NCI-H2196 treated with DMSO at 0.1 percent for 48 hours (cell line): ENCODE measurements around the gene NFKB1.
"Not testable (repeated sequence)": the region's sequence is repeated elsewhere in the genome, so short reads cannot be mapped to it uniquely, and the experiment has no call there.

ENCODE experiments used
- DNase-seq: peaks from one replicate; lab custom pipeline; 2025; ENCODE audit not compliant: unreplicated experiment; lab: John Stamatoyannopoulos, UW

NFKB1 gene

DNA sequence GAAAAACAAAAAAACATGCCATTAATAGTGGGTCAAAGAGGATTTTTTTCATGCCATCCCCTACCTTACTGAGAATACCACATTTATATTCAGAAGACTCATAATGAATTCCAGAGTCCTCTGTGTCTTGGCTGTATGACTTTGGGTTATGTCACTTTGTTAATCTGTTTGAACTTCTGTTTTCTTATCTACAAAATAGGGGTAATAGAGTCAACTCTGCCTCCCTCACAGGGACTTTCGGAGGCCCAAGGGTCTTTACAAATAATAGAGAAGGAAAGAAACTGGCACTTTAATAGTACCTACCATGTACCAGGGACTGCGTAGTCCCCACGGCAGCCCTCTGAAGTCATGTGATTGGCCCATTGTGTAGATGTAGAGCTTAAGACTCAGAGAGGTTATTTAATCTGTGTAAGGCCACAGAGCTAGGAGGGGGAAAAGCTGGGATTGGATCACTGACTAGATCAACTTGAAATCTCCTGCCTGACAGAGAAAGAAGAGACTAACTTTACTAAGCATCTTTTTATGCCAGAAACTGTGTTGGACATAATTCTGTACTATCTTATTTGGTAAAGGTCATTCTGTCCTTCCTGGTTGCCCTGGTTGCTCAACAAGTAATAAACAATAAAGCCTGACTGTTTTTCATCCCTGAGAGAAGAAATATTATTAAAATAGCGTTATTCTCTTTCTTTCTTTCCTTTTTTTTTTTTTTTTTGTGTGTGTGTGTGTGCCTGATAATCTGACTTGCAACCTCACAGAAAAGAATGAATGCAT, 59.6 kb downstream of the NFKB1 start:
- no peak for DNase-seq

DNA sequence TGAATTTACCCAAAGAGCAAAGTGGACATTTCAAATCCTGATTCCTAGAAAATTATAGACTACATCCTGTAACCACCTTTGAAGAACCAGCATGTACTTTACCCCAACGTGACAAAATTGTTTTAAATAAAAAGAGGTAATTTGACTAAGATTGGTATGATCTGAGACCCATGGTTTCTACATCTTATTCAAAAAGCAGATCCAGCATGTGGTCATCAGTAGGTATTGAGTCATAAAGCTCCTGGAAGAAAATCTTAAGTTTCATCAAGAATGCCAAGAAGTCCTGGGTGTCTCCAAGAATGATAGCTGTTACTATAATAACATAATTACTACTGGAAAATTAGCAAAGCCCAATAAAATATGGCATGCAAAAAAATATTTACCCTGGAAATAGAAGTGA, 61.8 kb downstream of the NFKB1 start:
- no peak for DNase-seq

DNA sequence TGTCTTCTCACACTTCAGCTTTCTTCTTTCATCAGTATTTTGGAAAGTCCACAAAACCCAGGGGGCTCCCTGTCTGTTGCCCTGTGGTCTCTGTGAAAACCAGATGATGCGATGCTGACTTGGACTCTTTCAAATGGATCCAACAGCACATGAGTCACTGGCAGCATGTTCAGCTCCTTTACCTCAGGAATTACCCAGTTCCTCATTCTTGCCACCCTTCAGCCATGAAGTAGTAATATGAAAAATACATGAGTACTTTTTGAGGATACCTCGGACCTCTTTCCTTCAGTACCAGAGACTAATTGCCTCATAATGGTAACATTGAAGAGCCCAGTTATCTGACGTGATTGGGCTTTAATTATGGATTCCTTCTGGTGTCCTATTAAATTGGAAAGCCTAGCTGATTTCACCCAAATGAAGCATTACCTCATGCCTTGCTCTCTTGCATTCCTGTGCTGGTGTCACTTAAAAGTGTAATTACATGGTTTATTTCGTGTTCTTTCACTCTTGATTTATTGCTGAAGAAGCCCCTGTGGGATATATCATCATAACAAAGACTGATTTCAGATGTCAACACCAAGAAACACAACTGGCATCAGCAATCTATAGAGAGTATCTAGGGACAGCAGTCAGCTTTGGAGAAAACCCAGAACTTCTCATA, 63.4 kb downstream of the NFKB1 start:
- DNase-seq = no peak

DNA sequence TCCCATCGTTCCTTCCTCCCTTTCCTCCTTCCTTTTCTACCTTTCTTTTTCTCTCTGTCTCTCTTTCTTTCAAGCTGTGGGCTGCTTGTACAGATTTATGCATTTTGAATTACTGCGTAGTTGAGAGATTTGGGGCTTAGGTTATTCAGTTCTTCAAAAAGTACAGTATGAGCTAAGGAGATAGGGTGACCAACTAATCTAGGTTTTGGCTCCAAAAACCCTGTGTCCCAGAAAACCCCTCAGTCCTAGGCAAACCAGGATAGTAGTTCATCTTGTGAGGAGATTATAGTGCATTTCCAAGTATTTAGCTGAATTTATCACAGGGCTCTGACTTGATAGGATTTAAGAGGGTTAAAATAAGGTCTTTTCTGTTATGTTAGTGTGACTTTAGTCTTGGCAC, 64.5 kb downstream of the NFKB1 start:
- DNase-seq = no peak

DNA sequence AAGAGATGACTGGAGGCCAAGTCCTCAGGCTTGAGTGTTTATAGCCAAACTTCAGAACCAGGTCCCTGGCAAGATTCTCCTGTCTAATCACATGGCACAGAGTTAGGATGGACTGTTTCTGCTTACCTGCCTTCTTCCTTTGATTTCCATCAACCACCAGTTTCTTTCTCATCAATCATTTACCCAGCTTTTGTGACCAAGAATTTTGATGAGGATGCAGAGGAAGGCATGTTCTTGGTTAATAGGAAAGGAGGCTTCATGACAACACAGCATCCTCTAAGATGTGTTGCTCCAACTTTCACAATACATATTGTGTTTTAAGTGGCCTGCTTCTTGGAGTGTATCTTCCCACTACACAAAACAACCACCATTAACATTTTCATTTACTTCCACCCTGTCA, 65.3 kb downstream of the NFKB1 start:
- DNase-seq = no peak

DNA sequence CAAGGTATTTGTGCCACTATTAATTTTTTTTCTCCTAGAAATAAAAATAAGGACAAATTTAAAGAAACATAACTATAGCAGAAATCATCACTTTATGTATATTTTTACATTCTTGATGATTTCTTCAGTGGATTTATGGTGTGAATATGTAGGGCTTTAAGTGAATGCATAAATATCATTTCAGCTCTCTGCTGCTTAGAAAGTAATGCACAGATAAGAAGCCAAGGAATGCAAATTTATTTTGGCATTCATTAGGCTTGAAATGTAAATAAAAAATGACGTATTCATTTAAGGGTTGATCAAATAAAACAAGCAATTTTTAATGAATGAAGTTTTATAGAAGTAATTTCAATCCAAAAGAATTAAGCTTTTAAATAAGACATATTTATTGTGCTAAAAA, 66.3 kb downstream of the NFKB1 start:
- no peak for DNase-seq

DNA sequence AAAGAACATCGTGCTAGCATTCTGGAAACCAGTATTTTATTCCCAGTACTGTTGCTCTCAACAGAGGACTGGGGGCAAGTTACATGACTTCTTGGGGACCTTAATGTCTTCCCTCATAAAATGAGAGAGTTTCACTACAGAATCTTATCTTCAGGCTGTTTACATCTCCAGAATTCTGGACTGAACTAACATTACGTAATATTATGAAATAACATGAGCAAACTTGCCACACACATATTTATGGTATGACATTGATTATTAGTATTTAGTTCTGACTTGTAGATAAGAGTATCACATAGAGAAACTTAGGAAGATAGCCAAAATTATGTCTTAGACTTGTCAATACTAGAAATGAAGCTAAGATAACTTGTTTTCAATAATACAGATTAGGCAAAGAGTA, 68.0 kb downstream of the NFKB1 start:
- no peak for DNase-seq

DNA sequence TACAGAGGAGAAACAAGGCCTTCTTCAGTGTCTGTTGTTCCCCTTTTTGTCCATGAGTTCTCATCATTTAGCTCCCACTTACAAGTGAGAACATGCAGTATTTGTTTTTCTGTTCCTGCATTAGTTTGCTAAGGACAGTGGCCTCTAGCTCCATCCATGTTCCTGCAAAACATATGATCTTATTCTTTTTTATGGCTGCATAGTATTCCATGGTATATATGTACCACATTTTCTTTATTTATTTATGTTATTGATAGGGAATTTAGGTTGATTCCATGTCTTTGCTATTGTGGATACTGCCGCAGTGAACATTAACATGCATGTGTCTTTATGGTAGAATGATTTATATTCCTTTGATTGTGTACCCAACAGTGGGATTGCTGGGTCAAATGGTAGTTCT, 69.1 kb downstream of the NFKB1 start:
- not testable (repeated sequence) for DNase-seq

DNA sequence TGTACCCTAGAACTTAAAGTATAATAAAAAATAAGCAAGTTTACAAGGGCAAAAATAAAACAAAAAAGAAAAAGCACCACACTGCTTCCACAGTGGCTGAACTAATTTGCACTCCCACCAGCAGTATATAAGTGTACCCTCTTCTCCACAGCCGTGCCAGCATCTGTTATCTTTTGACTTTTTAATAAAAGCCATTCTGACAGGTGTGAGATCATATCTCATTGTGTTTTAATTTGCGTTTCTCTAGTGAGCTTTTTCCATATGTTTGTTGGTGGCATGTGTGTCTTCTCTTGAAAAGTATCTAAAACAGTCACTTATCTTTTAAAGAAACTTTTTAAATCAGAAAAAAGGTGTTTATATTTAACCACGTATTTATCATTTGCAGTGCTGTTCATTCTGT, 71.3 kb downstream of the NFKB1 start:
- DNase-seq = no peak

DNA sequence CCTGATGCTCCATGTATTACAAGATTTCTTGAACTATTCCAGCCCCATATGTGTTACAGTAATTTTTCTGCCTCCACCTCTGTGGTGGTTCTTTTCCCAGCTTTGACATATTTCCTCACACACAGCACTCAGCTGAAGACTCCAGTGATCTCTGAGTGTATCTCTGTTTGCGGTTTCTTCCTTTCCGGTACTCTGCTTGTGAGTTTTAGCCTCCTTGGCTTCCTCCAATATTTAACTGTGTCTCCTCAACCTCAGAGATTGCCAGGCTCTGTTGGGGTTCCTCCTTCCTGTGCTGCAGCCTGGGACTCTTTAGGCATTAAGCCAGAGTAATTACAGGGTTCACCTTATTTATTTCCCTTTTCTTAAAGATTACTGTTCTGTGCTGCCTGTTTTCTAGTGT, 73.2 kb downstream of the NFKB1 start:
- DNase-seq = no peak

DNA sequence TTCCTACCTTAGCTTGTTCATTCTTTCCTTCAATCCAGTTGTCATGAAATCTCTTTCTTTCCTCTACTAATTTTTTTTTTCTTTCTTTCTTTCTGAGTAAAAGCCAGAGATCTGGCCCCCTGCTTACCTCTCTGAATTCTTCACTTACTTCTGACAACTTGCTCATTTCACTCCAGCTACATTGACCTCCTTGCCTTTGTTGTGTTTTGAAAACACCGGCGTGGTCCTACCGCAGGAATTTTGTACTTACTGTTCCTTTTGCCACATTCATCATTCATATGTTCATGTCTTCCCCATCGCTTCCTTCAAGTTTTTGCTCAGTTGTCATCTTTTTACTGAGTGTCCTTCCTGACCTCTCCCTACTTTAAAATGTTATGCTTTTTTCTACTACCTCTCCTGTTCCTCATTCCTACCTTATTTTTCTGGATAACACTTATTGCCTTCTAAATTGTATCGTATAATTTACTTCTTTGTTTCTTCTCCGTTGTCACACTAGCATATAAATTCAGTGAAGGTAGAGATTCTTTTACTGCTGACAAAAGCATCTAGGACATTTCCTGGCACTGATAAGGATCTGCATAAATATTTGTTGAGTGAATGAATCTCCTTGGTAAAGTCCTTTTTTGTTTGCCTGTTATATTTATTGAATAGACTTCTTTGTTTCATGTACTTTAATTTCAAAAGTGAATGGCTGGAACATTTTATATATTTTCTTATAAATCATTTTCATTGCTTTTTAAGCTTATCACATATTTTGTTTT, 74.4 kb downstream of the NFKB1 start:
- DNase-seq = no peak

DNA sequence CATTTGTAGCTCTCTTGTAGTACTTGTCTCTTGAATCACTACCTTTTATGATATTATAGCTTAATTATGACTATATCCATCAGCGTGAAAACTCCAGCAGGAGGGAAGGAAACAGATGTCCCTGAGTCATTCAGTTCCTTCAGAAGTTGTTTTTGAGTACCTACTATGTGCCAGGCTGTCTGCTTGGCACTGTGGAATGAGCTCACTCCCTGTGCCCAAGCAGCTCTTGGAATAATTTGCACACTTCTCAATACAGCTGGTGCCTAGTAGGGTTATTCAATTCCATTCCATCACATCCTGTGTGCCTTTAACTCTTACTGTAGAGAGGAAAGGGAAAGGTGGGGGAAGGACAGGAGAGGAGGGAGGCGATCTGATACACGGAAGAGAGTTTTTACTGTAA, 77.1 kb downstream of the NFKB1 start:
- DNase-seq = no peak

DNA sequence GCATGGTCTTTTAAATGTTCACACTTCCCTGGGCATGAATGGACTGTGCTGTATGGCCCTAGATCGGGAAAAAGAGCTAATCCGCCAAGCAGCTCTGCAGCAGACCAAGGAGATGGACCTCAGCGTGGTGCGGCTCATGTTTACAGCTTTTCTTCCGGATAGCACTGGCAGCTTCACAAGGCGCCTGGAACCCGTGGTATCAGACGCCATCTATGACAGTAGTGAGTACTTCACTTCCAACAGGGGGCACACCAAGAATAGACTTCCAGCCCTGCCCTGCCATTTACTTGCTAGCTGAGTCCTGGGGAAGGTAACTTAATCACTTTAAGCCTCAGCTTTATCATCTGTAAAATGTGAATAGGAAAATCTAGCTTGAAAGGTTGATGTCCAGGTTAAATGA, 77.7 kb downstream of the NFKB1 start:
- no peak for DNase-seq

DNA sequence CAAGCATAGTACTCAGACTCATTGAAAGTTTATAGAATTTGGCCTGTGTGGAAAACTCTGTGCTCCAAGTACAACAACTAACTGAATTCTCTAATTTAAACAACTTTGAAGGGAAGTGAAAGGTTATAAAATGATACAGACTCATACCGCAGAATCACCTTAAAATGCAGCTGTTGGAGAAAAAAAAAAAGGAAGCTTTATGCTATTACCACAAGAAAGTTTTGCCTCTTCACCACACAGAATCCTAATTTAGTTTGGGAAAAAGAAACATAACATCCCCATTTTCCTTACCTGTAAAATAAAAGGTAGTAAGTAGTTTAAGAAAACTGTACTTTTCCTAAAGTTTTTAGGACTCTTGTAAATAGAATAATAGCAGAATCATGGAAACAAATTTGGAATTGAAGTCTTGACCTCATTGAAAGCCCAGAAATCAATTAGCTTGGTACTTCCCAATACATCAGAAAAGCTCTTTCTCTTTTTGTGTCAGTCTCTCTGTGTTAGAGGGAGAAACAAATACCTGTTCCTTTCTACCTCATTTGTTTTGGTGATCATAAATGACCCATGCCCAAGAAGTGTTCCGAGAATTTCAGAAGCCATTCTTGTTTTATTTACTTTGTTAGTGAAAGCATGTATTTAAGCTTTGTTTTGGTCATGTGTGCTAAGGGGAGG, 78.8 kb downstream of the NFKB1 start:
- DNase-seq = no peak

DNA sequence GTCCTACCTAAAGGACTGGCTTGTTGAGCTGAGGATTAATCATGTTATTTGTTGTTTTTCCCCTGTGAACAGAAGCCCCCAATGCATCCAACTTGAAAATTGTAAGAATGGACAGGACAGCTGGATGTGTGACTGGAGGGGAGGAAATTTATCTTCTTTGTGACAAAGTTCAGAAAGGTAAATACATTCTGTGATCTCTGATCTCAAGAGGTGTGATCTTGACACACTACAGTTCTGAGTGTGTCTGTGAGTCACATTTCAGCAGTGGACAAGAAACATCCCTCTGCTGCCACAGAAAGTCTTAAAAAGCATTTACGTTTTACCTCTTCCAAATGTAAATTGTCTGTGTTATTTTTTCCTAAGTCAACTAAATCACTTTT, 79.3 kb downstream of the NFKB1 start:
- DNase-seq = no peak

DNA sequence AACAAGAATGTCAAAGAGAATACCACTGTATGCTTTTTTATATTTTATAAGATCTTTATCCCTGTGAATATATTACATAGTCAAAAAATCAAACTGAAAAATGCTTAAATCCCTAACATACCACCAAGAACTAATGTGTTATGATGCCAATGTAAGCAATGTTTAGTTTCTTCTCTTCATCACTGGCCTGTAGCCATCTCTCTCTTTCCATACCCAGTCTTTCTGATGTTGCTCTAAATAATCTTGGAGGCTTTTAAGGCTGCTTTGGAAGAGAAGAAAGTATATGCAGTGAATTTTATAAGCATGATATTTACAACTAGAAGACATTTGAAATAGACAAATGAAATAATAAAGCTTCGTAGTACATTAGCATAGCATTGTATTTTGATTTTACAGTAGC, 82.9 kb downstream of the NFKB1 start:
- DNase-seq = no peak

DNA sequence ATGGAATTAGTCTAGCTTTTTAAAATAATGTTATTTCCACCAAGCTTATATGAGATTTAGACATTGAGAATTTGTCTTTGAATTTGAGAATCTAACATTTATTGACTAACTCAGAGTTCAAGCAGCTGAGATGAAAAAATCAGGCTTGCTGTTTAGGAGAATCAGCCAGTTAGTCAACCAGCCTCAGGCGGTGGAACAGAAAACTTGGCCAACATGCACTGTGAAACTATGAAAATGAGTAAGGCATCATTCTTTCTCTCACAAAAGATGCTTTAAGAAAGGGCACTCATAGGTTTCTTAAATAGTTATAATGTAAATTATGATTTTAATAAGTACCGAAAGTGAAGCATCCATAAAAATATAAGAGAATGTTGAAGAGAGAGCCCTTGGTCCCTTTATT, 84.2 kb downstream of the NFKB1 start:
- DNase-seq = no peak

DNA sequence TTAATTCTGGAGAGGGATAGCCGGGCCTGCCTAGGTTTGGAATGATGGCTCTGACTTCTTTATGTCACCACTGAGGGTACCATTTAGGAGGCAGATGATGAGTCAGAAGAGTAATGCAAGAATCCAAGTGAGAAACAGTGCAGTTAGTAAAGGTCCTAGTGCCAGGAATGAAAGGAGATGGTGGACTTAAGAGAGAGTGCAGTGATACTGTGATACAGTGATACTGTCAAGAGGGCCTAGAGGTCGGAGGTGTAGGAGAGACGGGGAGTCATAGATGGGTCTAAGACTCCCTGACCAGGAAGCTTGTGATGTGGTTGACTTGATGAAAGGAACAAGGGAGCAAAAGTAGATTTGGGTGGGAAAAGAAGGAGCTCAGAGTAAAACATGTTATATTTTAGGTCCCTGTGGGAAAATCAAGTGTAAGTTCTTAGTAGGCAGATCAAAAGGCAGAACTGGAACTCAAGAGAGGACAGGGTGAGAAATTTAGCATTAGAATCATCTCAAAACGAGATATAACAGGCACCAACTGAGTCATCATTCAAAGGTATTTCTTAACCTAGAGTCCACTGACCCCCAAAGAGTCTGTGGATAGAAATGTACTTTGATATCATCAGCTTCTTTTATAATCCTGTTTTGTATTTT, 85.0 kb downstream of the NFKB1 start:
- DNase-seq = no peak

DNA sequence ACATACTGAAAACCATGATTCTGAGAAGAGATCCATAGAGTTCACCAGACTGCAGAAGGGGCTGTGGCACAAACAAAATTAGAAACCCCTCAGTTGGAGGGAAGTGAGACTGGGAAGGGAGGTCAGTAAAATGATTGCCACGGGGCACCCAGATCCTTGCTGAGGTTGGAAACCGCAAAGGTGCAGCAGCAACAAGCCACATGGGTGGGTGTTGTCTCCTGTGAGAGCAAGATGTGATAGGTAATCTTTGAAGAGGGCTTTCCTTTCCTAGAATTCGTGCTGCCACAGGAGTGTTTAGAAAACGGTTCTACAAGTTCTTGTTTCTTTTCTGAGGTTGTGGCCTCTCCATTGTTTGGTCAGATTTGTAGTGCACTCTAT, 85.5 kb downstream of the NFKB1 start:
- no peak for DNase-seq

DNA sequence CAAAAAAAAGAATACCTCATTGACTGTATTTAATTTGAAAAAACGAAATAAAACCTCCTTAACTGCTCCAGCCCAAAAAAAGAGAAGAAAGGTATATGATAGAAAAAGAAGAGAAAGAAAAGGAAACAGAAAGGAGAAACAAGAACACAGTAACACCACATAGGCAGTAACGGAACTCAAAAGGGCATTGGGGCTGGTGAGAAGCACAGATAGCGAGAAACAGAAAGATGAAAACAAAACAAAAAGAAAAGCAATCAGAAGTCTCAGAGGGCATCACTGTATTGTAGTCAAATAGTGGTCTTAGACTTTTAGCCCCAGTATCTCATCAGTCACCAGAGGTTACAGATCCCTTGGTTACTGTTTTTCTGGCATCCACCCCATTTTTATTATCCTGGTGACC, 88.6 kb downstream of the NFKB1 start:
- no peak for DNase-seq

DNA sequence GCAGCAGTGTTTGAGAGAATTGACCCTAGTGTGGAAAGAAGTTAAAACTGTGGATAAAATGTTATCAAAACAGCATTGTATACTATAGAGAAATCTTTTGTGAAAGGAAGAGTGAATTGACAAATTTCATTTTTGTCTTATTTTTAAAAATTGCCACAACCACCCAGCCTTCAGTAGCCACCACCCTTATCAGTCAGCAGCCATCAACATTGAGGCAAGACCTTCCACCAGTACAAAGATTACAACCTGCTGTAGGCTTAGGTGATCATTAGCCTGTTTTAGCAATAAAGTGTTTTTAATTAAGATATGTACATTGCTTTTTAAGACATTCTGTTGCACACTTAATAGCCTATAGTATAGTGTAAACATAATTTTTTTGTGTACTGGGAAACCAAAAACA, 91.1 kb downstream of the NFKB1 start:
- DNase-seq = no peak
